Left cardiac atrium (tissue), 4 donors: ENCODE data around the gene TSSK2. TPM values are rescaled to one million over a fixed set of nuclear protein-coding genes. Genes with fewer than 3 reads are reported as not detected.
A peak's percentile ranks its signal among the peaks of the same experiment; 100 is the strongest.

Source experiments
- ATAC-seq, 2 donors: fragments of 200-7000 bp; cut with Tn5 transposase; one replicate each; pipeline ENCODE4 v1.9.1; 2020; ENCODE audit warnings: mild to moderate bottlenecking in 2 of 2, moderate library complexity in 2 of 2
- DNase-seq: peaks from one replicate; pipeline ENCODE4 v3.0.0-alpha.2; 2020
- intact Hi-C, 2 donors: fragments of 100-400 bp; cut with DNase I; formaldehyde crosslinking; loops; one replicate each; pipeline versions ENCODE4 v1.14.1 to v1.15.1; 2022 to 2023
- total RNA-seq, 2 donors: library from RNA; stranded (reverse); fragmentation: NEBNext Ultra II Directional; extraction: Animal tissue kit (Norgen Biotek cat#: 25700); gene quantifications; one replicate each; pipeline ENCODE4 v1.2.1, GENCODE V29; 2021
- donor health status: DM: no; HTN: yes; CAD: no.
- donor health status: DM: no; HTN: yes; CAD: no; lungs with severe emphysema.
- donor health status: DM: yes; HTN: yes; CAD: no.
- donor health status: Dilated cardiomyopathy.

The TSSK2 gene
- total RNA-seq, 2 donors from 2014 or later, result not detected

- intact Hi-C loops, result no loop called here
- ATAC-seq (no peak), DNase-seq (no peak)
Observed at GRCh38 chr22:19175602-19176174, 44.6 kb downstream of the TSSK2 start.

DNA sequence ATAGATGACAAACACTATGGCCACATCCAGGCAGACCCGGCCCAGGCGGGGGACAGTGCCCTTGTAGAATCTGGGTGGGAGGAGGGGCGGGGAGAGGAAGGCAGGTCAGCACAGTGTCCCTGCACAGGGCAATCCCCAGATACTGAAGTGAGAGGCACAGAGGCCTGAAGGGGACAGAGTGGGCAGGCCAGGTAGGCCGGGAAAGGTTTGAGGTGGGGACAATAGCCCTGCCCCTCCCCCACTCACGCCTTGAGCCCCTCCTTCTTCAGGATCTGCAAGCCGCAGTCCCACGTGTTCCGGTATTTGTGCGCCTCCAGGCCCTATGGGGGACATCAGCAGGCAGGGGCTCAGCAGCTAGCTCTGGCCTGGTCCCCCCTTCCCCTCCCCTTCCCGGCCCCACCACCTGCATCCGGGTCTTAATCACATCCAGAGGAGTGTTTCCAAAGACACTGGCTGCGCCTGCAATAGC, 45.1 kb downstream of the TSSK2 start:
- ATAC-seq, result no peak
- DNase-seq, result no peak
- intact Hi-C loops, result no loop called here

DNA sequence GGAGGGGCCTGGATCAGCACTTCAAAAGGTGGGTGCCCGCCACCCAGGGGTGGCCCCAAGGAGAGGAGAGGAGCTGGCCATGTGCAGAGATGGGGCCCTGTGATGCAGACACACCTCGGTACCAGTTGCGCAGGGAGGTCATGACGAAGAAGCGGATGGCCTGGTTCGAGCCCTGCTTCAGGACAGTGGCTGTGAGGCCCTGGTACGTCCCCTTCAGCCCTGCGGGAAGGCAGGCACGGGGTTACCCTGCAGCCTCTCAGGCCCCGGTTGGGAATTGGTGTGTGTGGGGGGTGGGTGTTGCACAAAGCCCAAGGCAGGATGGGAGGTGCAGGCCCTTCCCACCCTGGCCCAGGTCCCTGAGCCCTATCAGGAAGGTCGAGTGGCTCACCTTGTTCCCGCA, 45.6 kb downstream of the TSSK2 start:
- ATAC-seq, result no peak
- DNase-seq, result no peak
- intact Hi-C loops, result no loop called here

DNA sequence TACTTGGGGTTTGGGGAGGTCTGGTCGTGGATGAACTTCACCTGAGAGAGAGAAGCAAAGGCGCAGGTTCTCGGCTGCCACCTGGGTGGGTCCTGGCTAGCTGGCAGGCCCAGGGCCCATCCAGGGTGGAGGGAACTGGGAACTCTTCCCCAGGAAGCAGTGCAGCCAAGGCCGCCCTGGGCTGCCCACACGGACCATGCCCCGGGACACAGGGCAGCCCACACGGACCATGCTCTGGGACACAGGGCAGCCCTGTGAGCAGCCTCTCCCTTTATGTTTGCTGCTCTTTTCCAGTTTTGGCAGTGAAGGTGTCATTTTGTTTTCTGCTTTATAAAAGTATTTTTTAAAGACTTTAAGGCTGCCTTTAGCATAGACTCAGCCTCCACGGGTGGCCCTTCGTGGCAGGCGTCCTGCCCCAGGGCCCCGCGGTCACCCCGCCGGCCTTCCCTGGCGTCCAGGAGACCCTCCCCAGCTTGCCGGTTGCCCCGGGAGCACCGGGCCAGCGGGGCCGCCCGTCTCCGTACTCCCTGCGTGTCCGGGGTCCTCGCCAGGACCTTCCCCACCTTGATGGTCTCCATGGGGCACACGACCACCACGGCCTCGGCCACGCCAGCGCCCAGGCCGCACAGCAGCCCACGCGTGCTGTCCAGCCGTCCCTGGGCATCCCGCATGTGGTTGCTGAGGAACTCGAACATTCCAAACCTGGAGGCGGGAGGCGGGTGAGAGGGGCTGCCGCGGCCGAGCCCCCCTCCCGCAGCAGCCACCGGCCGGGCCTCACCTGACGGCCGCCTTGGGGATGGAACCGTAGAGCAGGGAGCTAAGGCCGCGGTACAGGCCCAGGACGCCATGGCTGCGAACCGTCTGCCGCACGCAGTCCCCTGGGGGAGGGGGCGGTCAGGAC, 46.3 kb downstream of the TSSK2 start:
- ATAC-seq, result no peak
- no peak for DNase-seq
- intact Hi-C loops, result no loop called here

DNA sequence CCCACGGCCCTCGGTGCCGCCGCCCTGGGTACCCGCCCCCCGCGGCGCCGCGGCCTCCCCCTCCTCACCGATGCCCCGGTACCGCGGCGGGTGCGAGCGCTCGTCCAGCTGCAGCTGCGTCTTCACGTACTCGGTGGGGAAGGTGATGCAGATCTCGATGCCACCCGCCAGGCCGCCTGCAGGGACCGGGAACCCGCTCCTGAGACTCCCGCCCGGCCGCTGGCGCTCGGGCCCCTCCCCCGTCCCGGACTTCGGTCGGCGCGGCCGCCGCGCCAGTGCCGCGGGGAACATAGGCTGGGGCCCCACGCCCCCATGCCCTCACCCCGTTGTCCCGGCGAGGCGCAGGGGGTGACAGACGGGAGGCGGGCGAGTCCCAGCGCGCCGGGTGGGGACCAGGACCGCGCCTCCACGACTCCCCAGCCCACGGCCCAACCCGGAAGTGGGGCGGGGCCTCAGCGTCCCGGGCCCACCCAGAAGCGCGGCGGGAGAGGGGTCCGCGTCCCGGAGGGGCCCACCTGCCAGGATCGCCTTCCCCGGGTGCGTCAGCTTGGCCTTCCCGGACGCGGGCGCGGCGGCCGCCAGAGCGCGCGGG, 47.1 kb downstream of the TSSK2 start:
- ATAC-seq, result peak; percentile 9 to 14
- intact Hi-C loops, result no loop called here
- peak; percentile 68 for DNase-seq

- intact Hi-C loops, result no loop called here
- ATAC-seq (peak; percentile 85 to 93), DNase-seq (peak; percentile 93)
Observed at GRCh38 chr22:19178657-19179496, 47.8 kb downstream of the TSSK2 start, which contains the start of gene SLC25A1. SLC25A1 (minus strand) TSS chr22:19178736; CDS start chr22:19178673, 63 bp downstream.

- DNase-seq (peak; percentile 81), ATAC-seq (peak; percentile 70 to 81)
- intact Hi-C loops, result no loop called here
Observed at GRCh38 chr22:19179497-19180048, 48.5 kb downstream of the TSSK2 start.

DNA sequence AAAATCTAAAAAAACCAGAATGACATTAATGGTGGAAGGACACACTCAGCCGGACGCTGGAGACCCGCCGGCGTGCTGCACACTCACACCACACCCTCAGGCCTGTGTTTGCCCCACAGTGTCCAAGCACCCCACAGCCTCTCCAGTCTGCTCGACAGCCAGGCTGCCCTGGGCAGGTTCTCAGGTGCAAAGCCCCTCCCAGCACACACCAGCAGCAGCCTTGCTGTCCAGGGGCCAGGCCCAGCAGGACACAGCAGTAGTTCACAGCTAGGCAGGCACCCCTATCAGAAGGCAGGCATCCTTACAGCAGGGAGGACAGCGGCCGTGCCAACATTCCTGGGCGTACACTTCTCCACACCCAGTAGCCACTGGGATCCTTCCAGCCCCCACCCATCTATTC, 49.1 kb downstream of the TSSK2 start:
- DNase-seq, result no peak
- no peak for ATAC-seq
- intact Hi-C loops, result no loop called here

DNA sequence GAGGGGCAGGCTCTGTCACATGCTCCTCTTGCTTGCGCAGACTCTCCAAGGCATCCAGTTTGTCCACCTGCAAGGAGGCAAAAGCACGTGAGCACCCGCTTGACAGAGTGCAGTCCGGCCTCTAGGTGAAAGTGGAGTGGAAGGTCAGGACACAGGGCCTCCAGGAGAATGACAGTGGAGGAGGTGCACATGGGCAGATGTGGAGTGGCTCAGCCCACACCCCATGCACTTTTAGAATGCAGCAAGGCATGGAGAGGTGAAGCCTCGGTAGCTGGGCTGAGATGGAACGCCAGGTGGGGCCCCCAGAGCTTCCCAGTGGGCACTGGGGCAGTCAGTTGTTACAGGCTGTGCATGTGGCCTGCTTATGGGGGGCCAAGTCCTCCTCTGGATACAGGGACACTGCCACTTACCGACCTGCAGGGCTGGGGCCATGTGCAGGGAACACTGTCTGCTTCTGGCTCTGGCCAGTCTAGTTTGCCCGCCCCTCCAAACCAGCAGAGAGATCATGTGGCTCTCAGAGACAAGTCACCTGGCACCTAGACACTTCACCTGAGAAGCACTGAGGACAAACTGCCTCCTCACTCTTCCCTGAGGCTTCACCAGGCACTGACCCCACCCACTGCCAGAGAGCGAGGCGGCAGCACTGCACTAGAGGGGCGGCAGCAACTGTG, 49.8 kb downstream of the TSSK2 start:
- ATAC-seq, result no peak
- intact Hi-C loops, result no loop called here
- DNase-seq, result no peak

GRCh38 chr22:19181786-19182471, 50.8 kb downstream of the TSSK2 start:
- ATAC-seq (no peak), DNase-seq (no peak)
- intact Hi-C loops, result no loop called here

Other genes with a start within 250 kb of the TSSK2 start
- 1 to 10 TPM; 4.2 to 7.5 TPM for gene DGCR6, start 225.0 kb upstream of the TSSK2 start, total RNA-seq
- gene PRODH, start 195.0 kb upstream of the TSSK2 start, total RNA-seq, result 1 to 10 TPM; 2.3 to 5.6 TPM
- gene DGCR2, start 8.9 kb upstream of the TSSK2 start, total RNA-seq, result 10 to 100 TPM; 30.4 to 31.4 TPM
- gene ESS2, start 13.3 kb downstream of the TSSK2 start, total RNA-seq, result 10 to 100 TPM in 1 of 2 donors, 1 to 10 TPM in 1; 9.8 to 10.1 TPM
- gene GSC2, start 19.0 kb downstream of the TSSK2 start, total RNA-seq, result not detected
- gene SLC25A1, start 47.4 kb downstream of the TSSK2 start, total RNA-seq, result 10 to 100 TPM; 39.0 to 48.2 TPM
- gene CLTCL1, start 160.4 kb downstream of the TSSK2 start, total RNA-seq, result 10 to 100 TPM; 16.0 to 20.5 TPM